PC-9 (cell line): ENCODE results near the gene NKAIN1.

Experiments
- CTCF ChIP-seq: fragments of 200-600 bp; sonication (generic); conservative IDR thresholded peaks from 2 replicates; pipeline ENCODE4 v1.6.1; 2017; ENCODE audit warnings: mixed run types, antibody characterized with exemption, mild to moderate bottlenecking, moderate library complexity
- EZH2 ChIP-seq: fragments of 200-600 bp; sonication (generic); IDR thresholded peaks from 2 replicates; pipeline ENCODE4 v1.8.0; 2017; ENCODE audit warnings: antibody characterized with exemption, low read depth

- TF ChIP-seq CTCF, result no peak; the same call in 1 of the 2 replicates
- TF ChIP-seq EZH2, result no peak
Measured at GRCh38 chr1:31155216-31155806, 84.4 kb downstream of the NKAIN1 start.
